ENCODE results near the gene PPP6R1. TPM values are rescaled to one million over a fixed set of nuclear protein-coding genes. Genes with fewer than 3 reads are reported as not detected.

PPP6R1 gene
- total and polyA plus RNA-seq, 8 donors, result 15.3 to 33.1 (median 21.5) TPM

DNA sequence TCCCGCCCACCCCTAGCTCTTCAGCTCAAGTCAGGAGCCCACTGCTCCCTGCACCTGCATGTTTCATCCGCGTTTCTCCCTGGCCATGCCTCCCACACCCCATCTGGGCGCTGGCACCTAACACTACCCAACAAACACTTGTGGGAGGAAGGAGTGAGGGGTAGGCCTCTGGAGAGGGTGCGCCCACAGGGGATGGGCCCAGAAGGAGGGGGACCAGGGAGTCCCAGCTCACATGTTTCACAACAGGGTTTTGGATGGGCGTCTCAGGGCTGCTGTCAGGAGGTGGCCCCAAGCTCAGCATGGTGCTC lies 18.1 kb downstream of the PPP6R1 start:
- ATAC-seq (no peak), FAIRE-seq (no peak)

GRCh38 chr19:55239004-55239403 lies 19.8 kb downstream of the PPP6R1 start:
- Histone ChIP-seq H3K4me1 (no peaks in the 10 kb centered on the region), H3K36me3 (peaks cover 5 to 79% (median 33%) of the 10 kb centered on the region in 3 donors), H3K27ac (no peak overlapping the region), H3K4me3 (no peak overlapping the region), H3K9me3 (no peaks in the 10 kb centered on the region), H3K27me3 (no peaks in the 10 kb centered on the region)
- DNase-seq (peak in 1 of 6 donors; percentile 37), ATAC-seq (no peak), FAIRE-seq (no peak)
- 94 to 95% methylated on average over 12 of the region's 12 CpGs for WGBS, 2 donors
- intact Hi-C loops (cut with DNase I), result no loop called here
- TF ChIP-seq CTCF (IDR thresholded peaks at IDR 0.05), result no peak

More for the DNA sequence above, 18.1 kb downstream of the PPP6R1 start:
- H3K4me1 ChIP-seq, result no peaks in the 10 kb centered on the region
- WGBS, 2 donors, result 89 to 93% methylated on average over 6 of the region's 6 CpGs
- intact Hi-C loops (cut with DNase I), result no loop called here
- no peaks in the 10 kb centered on the region for H3K9me3 ChIP-seq
- no peak overlapping the region for H3K27ac ChIP-seq
- H3K27me3 ChIP-seq, result no peaks in the 10 kb centered on the region
- H3K4me3 ChIP-seq, result no peak overlapping the region
- peaks cover 5 to 83% (median 41%) of the 10 kb centered on the region in 3 donors for H3K36me3 ChIP-seq
- no peak for TF ChIP-seq CTCF (IDR thresholded peaks at IDR 0.05)
- peak in 1 of 6 donors; percentile 8 for DNase-seq

GRCh38 chr19:55238030-55238429 lies 20.8 kb downstream of the PPP6R1 start:
- FAIRE-seq, result no peak
- H3K4me3 ChIP-seq, result no peak overlapping the region
- no peak overlapping the region for H3K27ac ChIP-seq
- ATAC-seq, result no peak
- peak in 2 of 6 donors; percentile 13 to 16 for DNase-seq
- no peaks in the 10 kb centered on the region for H3K27me3 ChIP-seq
- intact Hi-C loops (cut with DNase I), result no loop called here
- H3K4me1 ChIP-seq, result no peaks in the 10 kb centered on the region
- TF ChIP-seq CTCF (IDR thresholded peaks at IDR 0.05), result no peak
- no peaks in the 10 kb centered on the region for H3K9me3 ChIP-seq
- WGBS, 2 donors, result 95 to 96% methylated on average over 8 of the region's 8 CpGs
- H3K36me3 ChIP-seq, result peaks cover 5 to 75% (median 31%) of the 10 kb centered on the region in 3 donors

- intact Hi-C loops (cut with DNase I), result no loop called here
- ATAC-seq (no peak), DNase-seq (no peak), FAIRE-seq (no peak)
- Histone ChIP-seq H3K4me1 (no peaks in the 10 kb centered on the region), H3K27ac (no peak overlapping the region), H3K27me3 (no peaks in the 10 kb centered on the region), H3K36me3 (peaks cover 0 to 52% (median 11%) of the 10 kb centered on the region in 3 donors), H3K4me3 (no peak overlapping the region), H3K9me3 (no peaks in the 10 kb centered on the region)
- no peak for TF ChIP-seq CTCF (IDR thresholded peaks at IDR 0.05)
- WGBS, 2 donors, result 79 to 81% methylated on average over 5 of the region's 5 CpGs
These were observed 25.8 kb downstream of the PPP6R1 start for GRCh38 chr19:55232986-55233385.

DNA sequence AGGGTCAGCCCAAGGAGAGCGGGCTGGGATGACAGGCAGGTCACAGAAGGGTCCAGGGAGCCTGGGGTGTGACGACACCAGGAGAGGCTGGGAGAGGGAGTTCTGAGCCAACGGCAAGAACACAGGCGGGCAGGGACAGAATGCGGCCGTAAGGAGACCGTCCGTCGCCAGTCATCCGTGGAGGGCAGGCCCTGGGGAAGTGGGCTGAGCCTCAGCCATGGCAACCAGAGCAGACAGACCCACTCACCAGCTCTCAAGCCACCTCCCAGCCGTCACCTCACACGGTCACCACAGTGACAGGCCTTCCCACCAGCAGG lies 26.6 kb downstream of the PPP6R1 start:
- intact Hi-C loops (cut with DNase I), result no loop called here
- peaks cover 0 to 50% (median 11%) of the 10 kb centered on the region in 3 donors for H3K36me3 ChIP-seq
- no peak for TF ChIP-seq CTCF (IDR thresholded peaks at IDR 0.05)
- no peak for FAIRE-seq
- no peaks in the 10 kb centered on the region for H3K4me1 ChIP-seq
- H3K9me3 ChIP-seq, result no peaks in the 10 kb centered on the region
- peak in 1 of 6 donors; percentile 12 for DNase-seq
- no peak overlapping the region for H3K27ac ChIP-seq
- H3K27me3 ChIP-seq, result no peaks in the 10 kb centered on the region
- WGBS, 2 donors, result 84 to 93% methylated on average over 10 to 12 of the region's 12 CpGs
- no peak for ATAC-seq
- no peak overlapping the region for H3K4me3 ChIP-seq

Measured in pancreas (tissue), 10 donors.